Germinal center (tissue), 1 donor: ENCODE data around the gene OR52R1.
"Not testable (repeated sequence)": the region's sequence is repeated elsewhere in the genome, so short reads cannot be mapped to it uniquely, and the experiment has no call there.

ENCODE experiments used
- DNase-seq: peaks from one replicate; pipeline ENCODE4 v3.0.0; 2012; ENCODE audit warnings: mixed read lengths, low spot score

OR52R1 gene

DNA sequence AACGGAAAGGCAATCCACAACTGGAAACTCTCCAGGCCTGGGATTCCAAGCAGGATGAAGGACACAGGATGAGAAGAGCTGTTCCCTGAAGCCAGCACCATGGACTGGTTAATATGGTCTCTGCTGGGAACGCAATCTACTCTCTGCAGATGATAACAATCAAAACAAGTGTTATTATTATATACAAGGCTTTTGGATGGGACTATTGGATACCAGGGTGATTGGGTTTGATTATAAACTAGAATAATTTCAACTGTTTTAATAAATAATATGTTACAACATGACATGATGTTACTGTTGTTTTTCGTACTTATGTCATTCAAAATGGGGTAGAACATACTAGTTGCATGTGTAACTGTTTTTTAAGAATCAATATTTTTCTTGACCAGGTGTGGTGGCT, at the start of gene OR52R1:
OR52R1 (minus strand) TSS at position 101 of the 400 bp plus-strand sequence; CDS start at position 101, 0 bp downstream.
- no peak for DNase-seq

DNA sequence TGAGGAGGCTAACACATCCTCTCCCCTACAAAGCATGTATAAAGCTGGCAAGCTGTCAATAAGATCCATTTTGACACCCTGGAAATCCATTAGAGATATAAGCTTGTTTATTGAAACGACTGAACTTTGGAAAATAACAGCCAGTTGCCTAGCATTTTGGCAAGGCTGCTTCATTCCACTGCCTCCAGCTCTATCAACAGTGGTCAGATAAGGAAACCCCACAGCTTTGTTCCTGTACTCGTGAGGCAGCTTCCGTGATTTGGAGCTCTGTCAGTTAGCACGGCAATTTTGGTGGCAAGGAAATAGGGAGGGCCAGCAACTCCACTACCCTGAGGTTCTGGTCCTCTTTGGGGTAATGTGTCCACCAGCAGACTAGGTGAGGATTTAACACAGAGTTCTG, 46.9 kb upstream of the OR52R1 start:
- no peak for DNase-seq

DNA sequence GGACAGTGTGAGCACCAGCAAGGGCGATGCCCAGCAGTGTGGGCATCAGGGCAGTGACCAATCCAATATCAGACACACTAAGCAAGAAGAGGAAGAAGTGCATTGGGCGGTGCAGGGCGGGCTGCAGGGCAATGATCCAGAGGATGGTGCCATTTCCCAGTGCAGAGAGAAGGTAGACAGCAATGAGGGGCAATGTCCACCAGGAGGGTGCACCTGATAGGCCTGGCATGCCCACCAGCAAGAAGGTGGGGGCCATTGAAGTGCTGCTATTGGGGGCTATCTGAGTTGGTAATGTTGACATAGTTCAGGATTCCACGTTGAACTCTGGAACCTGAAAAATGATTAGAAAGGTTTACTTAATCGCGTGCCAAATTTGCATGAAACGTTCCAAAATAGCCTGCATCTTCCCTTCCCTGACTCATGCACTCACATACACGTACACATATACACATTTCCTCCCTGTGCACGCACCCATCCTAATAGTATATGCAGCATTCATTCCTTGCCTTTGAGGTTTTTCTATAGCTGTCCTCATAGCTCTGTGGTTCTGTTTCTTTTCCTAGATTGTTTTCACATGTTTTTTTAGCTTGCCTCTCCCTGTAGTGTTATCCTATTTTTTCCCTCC, 44.8 kb upstream of the OR52R1 start, which contains the start of gene OR51S1:
OR51S1 (minus strand) TSS at position 301 of the 625 bp plus-strand sequence; CDS start at position 301, 0 bp downstream.
- no peak for DNase-seq

DNA sequence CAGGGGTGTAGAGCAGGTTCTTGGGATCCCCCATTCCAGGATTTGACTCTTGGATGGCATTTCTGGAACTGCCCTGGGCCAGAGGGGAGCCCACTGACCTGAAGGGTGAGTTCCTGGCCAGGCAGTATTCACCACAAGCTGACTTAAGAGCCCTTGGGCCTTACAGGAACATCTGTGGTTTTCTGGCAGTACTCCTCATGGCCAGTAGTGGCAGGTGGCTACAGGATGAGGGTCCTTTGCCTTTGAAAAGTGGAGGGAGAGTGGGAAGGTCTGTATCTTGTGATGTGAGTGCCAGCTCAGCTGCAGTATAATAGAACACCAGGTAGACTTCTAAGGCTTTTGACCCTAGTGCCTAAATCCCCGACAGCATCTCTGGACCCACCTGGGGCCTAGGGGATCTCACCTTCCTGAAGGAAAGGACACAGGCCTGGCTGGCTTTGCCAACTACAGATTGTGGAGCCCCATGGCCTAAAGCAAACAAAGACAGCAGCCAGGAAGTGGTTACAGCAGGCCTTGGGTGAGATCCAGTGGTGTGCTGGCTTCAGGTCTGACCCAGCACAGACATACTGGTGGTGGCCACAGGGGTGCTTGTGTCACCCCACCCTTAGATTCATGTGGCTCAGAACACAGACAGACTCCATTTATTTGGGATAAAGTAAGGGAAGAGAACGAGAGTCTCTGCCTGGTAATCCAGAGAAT, 35.8 kb upstream of the OR52R1 start:
- no peak for DNase-seq

DNA sequence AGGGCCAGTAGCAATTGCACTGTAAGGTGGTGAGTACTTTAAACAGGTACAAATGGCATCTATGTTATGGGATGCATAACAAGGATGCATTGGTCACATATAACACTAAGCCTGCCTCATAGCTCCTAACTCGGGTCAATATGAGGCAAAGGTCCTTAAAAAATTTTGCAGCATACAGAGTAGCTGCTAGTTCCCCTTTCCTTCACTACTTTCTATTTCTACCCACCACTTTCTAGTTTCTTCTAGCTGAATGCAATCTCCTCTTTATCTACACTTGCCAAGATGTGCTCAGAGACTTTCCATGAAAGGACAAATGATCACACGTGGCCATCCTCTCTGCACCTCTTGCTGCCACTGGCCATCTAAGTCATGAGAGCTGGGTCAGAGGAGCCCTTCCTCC, 26.7 kb upstream of the OR52R1 start:
- no peak for DNase-seq

- no peak for DNase-seq
Measured at GRCh38 chr11:4830346-4830745, 26.2 kb upstream of the OR52R1 start.

- DNase-seq: no peak
Measured at GRCh38 chr11:4826425-4826824, 22.2 kb upstream of the OR52R1 start.

DNA sequence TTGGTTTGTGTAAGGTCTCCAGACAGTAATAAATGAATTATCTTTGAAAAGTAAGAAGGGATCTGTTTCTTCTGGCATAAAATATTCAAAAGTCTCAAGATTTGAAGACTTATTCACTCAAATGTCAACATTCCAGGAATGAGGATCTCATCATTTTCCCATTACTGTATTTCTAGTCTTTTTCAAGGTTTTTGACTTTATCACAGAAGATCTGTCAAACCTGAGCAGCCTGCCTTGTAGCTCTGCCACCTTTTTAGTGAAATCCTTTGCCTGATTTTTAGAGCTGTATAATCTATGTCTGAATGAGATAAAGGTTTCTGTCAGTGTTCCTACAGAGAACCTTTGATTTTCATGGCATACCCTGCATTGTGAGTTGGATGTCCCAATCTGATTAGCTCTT, 21.0 kb upstream of the OR52R1 start:
- no peak for DNase-seq

DNA sequence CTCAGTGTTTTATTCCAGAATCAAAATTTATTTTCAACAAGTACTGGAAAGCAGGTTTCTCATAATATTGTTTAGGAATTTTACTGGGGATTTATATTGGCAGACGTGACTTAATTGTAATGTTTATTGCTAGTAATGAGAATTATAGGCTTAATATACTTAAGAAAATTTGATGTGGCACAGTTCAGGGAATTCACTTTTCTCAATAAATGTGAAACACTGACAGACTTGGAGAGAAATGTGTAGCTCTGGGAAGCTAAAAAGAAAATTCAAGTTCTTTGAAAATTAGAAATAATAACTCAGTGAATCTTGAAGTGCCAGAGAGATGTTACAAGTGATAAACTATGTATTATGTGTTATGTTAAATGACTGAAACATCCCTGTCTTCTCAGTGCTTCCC, 16.8 kb upstream of the OR52R1 start, which contains the start of gene OR51F2:
OR51F2 (plus strand) TSS at position 301 of the 400 bp plus-strand sequence. CDS start 101 bp downstream, outside the sequence.
- no peak for DNase-seq

GRCh38 chr11:4809246-4809645, 5.1 kb upstream of the OR52R1 start:
- DNase-seq: no peak

DNA sequence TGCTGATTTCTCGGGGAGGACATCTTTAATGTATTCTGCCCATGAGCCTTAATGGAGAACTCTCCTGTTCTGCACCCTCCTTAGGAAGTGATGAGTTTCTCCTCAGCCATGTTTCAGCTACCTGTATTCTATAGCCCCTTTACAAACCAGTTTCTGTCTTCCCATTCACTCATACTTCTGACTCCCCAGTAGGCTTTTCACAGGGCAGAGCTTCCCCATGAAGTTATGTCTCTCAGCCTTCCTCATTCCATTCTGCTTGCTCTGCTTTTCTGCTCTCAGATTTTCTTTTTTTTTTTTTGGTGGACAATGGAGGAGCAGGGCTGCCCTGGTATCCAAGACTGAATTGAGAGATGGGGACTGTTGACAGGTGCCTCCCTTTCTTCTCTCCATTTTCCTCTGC, 4.3 kb upstream of the OR52R1 start:
- DNase-seq: no peak

GRCh38 chr11:4801316-4801715, 2.9 kb downstream of the OR52R1 start:
- DNase-seq: not testable (repeated sequence)

DNA sequence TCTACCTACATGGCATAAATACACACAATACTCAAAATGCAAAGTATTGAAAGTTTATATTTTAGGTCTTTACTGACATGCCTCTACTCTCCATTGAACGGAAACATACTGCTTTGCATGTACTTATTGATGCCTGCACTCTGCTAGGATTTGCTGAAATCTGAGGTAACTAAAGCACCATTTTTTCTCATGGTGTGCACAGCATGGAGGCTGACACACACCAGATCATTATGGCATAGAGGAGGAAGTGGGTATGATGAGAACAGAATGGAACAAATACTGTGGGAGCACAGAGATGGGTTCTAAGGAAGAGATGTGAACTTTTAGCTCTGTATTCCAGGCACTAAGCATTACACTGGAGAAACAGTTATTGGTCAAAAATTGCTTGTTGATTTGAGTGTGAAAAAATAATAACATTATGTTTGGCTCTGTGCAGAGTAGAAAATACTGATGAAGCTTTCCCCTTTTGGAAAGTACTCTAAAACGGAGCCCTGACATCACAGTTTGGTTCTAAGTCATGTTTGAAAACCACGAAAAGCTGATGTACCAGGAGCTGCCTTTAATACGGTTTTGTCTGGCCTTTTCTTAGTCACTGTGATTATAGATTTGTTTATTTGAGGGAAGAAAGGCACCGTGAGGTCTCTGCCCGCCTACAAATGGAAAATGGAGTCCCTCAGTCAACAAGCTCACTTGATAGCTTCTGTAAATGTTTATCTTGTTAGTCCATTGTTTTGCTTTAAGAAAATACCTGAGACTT, 5.6 kb downstream of the OR52R1 start:
- DNase-seq: no peak

DNA sequence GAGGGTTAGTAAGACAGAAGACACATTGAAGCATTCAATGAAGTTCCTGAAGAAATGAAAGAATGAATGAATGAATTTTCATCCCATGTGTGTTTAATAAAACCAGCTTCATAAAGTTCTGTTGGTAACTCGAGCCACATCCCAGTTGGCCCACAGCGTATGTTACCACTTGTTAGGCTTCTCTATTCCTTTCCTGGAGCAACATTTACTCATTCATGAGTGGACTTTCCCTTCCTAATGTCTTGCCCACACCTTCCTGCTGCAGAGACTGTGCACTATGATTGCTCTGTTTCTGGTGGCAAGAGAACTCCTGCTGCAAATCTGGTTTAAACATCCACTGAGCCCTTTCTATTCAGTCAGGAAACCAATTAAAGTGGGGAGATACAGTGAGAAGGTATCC, 7.0 kb downstream of the OR52R1 start:
- no peak for DNase-seq

DNA sequence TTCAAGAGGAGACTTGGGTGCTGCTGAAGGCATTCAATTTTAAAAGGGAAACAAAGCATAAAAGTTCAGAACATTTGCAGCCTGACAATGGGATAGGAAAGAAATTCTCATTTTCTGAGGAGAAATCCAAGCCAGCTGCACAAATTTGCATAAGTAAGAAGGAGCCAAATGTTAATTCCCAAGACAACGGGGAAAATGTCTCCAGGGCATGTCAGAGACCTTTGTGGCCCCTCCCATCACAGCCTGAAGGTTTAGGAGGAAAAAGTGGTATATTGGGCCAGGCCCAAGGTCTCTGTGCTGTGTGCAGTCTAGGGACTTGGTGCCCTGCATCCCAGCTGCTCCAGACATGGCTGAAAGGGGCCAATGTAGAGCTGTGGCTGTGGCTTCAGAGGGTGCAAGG, 21.7 kb downstream of the OR52R1 start:
- DNase-seq: no peak

DNA sequence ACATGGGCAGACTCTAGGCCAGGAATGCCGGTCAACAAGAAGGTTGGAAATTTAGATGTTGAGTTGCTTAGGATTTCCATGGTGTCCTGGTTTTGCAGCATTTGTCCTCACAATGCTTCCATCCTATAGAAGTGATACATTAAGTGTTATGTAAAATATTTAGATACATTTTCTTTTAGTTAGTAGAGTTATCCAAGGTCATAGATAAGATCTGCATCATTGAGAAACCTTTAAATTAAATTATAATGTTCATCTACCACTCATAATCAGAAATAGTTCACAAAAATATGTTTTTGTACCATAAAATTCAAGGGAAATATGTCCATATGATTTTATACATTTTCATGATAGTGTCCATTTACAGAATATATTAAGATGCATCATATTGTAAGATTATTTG, 34.3 kb downstream of the OR52R1 start, which contains the start of gene OR51F1:
OR51F1 (minus strand) TSS at position 101 of the 400 bp plus-strand sequence; CDS start at position 101, 0 bp downstream.
- DNase-seq: no peak

GRCh38 chr11:4768094-4768493, 36.1 kb downstream of the OR52R1 start:
- no peak for DNase-seq

DNA sequence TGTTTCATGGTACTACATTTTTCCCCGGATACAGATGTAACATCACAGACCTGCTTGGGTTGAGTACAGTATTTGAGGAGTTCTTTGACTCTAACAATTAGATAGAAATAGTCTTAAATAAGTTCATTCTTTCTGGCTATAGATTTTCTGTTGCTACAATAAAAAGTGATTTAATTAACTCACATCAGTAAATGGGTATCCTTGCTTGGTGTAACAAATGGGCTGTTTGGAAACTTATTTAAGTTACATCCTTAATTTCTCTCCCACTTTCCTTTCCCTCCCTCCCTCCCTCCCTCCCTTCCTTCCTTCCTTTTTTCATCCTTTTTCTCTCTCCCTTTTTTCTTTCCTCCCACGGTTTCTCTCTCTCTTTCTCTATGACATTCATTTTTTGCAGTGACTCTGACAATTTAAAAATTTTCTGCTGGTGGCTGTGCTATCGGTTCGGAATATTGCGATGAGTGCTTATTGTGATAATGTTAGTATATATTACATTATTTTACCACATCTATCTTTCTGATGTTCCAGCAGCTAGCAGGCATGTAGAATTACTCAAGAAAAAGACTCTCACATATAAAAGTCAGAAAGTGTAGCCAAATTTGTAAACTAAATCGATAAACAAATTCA, 37.6 kb downstream of the OR52R1 start:
- no peak for DNase-seq

- no peak for DNase-seq
Measured at GRCh38 chr11:4763096-4763495, 41.1 kb downstream of the OR52R1 start.
